ENCODE results near the gene NFIL3.

- TF ChIP-seq CTCF (conservative IDR thresholded peaks at IDR 0.05; ENCODE audit: low read depth, low read length) (no peak), EZH2 (IDR thresholded peaks at IDR 0.05; ENCODE audit: borderline replicate concordance, low read depth, low read length, poor library complexity, severe bottlenecking) (no peak)
Observed at GRCh38 chr9:91443994-91444392, 20.4 kb upstream of the NFIL3 start.

Data from A673 (cell line).